Panc1 (cell line): ENCODE measurements around the gene DEAF1. TPM values are rescaled to one million over a fixed set of nuclear protein-coding genes. Genes with fewer than 3 reads are reported as not detected.
A peak's percentile ranks its signal among the peaks of the same experiment; 100 is the strongest.

Experiments
- ATAC-seq: fragments of 200-7000 bp; cut with Tn5 transposase; 2 replicates; pipeline ENCODE4 v1.9.1; 2020; ENCODE audit warnings: mild to moderate bottlenecking, moderate library complexity
- BruUV-seq: library from RNA; stranded (reverse); fragments of 400-500 nt; replicated peaks from 2 replicates; lab custom pipeline; 2021; lab: Mats Ljungman, UMichigan
- CTCF ChIA-PET: fragments of 300-600 bp; sonication (Branson Sonifier 250); formaldehyde crosslinking; loops from one replicate; lab custom pipeline; 2022; ENCODE audit warnings: antibody characterized with exemption; lab: Charles Lee
- POLR2A ChIA-PET: fragments of 300-600 bp; sonication (Branson Sonifier 250); formaldehyde crosslinking; loops from one replicate; lab custom pipeline; 2022; ENCODE audit warnings: antibody characterized with exemption; lab: Charles Lee
- DNase-seq: peaks from one replicate; pipeline ENCODE4 v3.0.0-alpha.2; 2010; ENCODE audit warnings: low read depth, low spot score
- H3K27ac ChIP-seq: 2 replicates; pipeline ENCODE4 v1.5.1; 2011; ENCODE audit warnings: mild to moderate bottlenecking, low read length, inconsistent platforms
- H3K27me3 ChIP-seq: fragments of 200-500 bp; sonication (Bioruptor generic); 2 replicates; pipeline ENCODE4 v1.6.0; 2014; ENCODE audit warnings: low read length, inconsistent platforms; ENCODE audit not compliant: control insufficient read depth, insufficient read depth
- H3K36me3 ChIP-seq: fragments of 200-500 bp; sonication (Bioruptor generic); 2 replicates; pipeline ENCODE4 v1.5.1; 2014; ENCODE audit warnings: inconsistent platforms, mild to moderate bottlenecking, low read length, moderate library complexity; ENCODE audit not compliant: control insufficient read depth, insufficient read depth
- H3K4me1 ChIP-seq: 2 replicates; pipeline ENCODE4 v1.5.1; 2011; ENCODE audit warnings: inconsistent platforms, mild to moderate bottlenecking, low read length, moderate library complexity; ENCODE audit not compliant: control insufficient read depth, insufficient read depth
- H3K4me3 ChIP-seq, 2 experiments: 2 replicates each; pipeline ENCODE4 v1.5.1; 2011 to 2012; ENCODE audit warnings: low read depth in 2 of 2, low read length in 2 of 2, mild to moderate bottlenecking in 2 of 2, inconsistent platforms in 1 of 2, moderate library complexity in 1 of 2
- H3K9me3 ChIP-seq: fragments of 200-500 bp; sonication (Bioruptor generic); 2 replicates; pipeline ENCODE4 v1.5.1; 2014; ENCODE audit warnings: low read depth, mild to moderate bottlenecking, inconsistent platforms, low read length, moderate library complexity; ENCODE audit not compliant: control insufficient read depth, insufficient read depth
- POLR2AphosphoS5 ChIP-seq: IDR thresholded peaks from 2 replicates; pipeline ENCODE4 v1.6.1; 2012; ENCODE audit warnings: mild to moderate bottlenecking, low read depth, low read length, moderate library complexity
- SIN3A ChIP-seq: IDR thresholded peaks from 2 replicates; pipeline ENCODE4 v1.6.1; 2012; ENCODE audit warnings: low read depth, mild to moderate bottlenecking, low read length, moderate library complexity, borderline replicate concordance; ENCODE audit not compliant: insufficient read depth
- TCF7L2 ChIP-seq: IDR thresholded peaks from 2 replicates; pipeline ENCODE4 v1.6.1; 2011; ENCODE audit warnings: mild to moderate bottlenecking, low read depth, low read length, inconsistent platforms
- in situ Hi-C: cut with HindIII; loops from 2 replicates; pipeline ENCODE4 v1.10.0; 2016; ENCODE audit warnings: low sequenced_read_pairs, low pct_unique_long_range_greater_than_20kb
- intact Hi-C: fragments of 100-400 bp; cut with micrococcal nuclease; formaldehyde crosslinking; loops from one replicate; pipeline ENCODE4 v1.10.0; 2022; ENCODE audit not compliant: unreplicated experiment
- total RNA-seq: library from RNA; stranded (reverse); gene quantifications from one replicate; pipeline ENCODE4 v1.2.1, GENCODE V29; 2021; ENCODE audit not compliant: unreplicated experiment
- TF ChIP-seq, protein P1 (sequence below), 2 experiments: IDR thresholded peaks; 2 replicates each; pipeline ENCODE4 v1.6.1; 2011 to 2012; ENCODE audit warnings: low read depth in 2 of 2, control low read depth in 1 of 2, low read length in 1 of 2, mild to moderate bottlenecking in 1 of 2, moderate library complexity in 1 of 2; ENCODE audit not compliant: insufficient read depth in 1 of 2
- TF ChIP-seq, protein P2 (sequence below): fragments of 450-650 bp; IDR thresholded peaks from 2 replicates; pipeline ENCODE4 v1.5.1; 2017; ENCODE audit warnings: mild to moderate bottlenecking

Gene DEAF1
- total RNA-seq, 1 experiment from 2014 or later: 105 TPM

DNA sequence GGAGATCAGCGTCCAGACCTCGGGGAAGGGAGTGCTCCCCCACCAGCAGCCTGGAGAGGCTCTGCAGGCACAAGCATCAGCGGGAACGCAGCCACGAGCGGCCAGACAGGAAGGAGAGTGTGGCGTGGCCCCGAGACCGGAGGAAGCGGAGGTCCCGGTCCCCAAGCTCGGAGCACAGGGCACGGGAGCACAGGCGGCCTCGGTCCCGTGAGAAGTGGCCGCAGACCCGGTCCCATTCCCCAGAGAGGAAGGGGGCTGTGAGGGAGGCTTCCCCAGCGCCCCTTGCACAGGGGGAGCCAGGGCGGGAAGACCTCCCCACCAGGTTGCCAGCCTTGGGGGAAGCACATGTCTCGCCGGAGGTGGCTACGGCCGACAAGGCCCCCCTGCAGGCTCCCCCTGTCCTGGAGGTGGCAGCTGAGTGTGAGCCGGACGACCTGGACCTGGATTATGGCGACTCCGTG lies 86.2 kb downstream of the DEAF1 start:
- CTCF ChIA-PET: no interaction called here
- ATAC-seq (no peak), DNase-seq (no peak)
- intact Hi-C loops: no loop called here
- TSS peak; percentile 46 for BruUV-seq
- Histone ChIP-seq H3K36me3 (peaks cover 38% of the 10 kb centered on the region), H3K4me3 (no peak overlapping the region), H3K27ac (no peak overlapping the region), H3K27me3 (no peaks in the 10 kb centered on the region), H3K9me3 (no peaks in the 10 kb centered on the region), H3K4me1 (peaks cover 21% of the 10 kb centered on the region)
- in situ Hi-C loops: no loop called here
- POLR2A ChIA-PET: interaction anchor here (1.2 kb wide), 1 partner anchor 24 kb away, joined by 5 read pairs; no protein-coding TSS in a partner anchor
- TF ChIP-seq SIN3A (no peak), POLR2AphosphoS5 (no peak), TCF7L2 (no peak)
- TF ChIP-seq, protein P1, sequence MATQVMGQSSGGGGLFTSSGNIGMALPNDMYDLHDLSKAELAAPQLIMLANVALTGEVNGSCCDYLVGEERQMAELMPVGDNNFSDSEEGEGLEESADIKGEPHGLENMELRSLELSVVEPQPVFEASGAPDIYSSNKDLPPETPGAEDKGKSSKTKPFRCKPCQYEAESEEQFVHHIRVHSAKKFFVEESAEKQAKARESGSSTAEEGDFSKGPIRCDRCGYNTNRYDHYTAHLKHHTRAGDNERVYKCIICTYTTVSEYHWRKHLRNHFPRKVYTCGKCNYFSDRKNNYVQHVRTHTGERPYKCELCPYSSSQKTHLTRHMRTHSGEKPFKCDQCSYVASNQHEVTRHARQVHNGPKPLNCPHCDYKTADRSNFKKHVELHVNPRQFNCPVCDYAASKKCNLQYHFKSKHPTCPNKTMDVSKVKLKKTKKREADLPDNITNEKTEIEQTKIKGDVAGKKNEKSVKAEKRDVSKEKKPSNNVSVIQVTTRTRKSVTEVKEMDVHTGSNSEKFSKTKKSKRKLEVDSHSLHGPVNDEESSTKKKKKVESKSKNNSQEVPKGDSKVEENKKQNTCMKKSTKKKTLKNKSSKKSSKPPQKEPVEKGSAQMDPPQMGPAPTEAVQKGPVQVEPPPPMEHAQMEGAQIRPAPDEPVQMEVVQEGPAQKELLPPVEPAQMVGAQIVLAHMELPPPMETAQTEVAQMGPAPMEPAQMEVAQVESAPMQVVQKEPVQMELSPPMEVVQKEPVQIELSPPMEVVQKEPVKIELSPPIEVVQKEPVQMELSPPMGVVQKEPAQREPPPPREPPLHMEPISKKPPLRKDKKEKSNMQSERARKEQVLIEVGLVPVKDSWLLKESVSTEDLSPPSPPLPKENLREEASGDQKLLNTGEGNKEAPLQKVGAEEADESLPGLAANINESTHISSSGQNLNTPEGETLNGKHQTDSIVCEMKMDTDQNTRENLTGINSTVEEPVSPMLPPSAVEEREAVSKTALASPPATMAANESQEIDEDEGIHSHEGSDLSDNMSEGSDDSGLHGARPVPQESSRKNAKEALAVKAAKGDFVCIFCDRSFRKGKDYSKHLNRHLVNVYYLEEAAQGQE (IDR thresholded peaks at IDR 0.05; ENCODE audit: insufficient read depth in 1 of 2, low read depth in 2 of 2, low read length in 1 of 2): no peak
- TF ChIP-seq, protein P2, sequence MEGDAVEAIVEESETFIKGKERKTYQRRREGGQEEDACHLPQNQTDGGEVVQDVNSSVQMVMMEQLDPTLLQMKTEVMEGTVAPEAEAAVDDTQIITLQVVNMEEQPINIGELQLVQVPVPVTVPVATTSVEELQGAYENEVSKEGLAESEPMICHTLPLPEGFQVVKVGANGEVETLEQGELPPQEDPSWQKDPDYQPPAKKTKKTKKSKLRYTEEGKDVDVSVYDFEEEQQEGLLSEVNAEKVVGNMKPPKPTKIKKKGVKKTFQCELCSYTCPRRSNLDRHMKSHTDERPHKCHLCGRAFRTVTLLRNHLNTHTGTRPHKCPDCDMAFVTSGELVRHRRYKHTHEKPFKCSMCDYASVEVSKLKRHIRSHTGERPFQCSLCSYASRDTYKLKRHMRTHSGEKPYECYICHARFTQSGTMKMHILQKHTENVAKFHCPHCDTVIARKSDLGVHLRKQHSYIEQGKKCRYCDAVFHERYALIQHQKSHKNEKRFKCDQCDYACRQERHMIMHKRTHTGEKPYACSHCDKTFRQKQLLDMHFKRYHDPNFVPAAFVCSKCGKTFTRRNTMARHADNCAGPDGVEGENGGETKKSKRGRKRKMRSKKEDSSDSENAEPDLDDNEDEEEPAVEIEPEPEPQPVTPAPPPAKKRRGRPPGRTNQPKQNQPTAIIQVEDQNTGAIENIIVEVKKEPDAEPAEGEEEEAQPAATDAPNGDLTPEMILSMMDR: no peak

DNA sequence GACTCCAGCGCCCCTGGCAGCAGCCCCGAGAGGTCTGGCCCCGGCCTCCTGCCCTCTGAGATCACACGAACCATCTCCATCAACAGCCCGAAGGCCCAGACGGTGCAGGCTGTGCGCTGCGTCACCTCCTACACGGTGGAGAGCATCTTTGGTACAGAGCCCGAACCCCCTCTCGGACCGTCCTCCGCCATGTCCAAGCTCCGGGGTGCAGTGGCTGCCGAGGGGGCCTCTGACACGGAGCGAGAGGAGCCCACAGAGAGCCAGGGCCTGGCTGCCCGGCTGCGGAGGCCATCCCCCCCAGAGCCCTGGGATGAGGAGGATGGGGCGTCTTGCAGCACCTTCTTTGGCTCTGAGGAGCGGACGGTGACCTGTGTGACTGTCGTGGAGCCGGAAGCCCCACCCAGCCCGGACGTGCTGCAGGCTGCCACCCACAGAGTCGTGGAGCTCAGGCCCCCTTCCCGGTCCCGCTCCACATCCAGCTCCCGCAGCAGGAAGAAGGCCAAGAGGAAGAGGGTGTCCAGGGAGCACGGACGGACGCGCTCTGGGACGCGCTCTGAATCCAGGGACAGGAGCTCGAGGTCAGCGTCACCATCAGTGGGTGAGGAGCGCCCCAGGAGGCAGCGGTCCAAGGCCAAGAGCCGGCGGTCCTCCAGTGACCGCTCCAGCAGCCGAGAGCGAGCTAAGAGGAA lies 86.9 kb downstream of the DEAF1 start:
- H3K27me3 ChIP-seq: no peaks in the 10 kb centered on the region
- H3K4me3 ChIP-seq: no peak overlapping the region
- TF ChIP-seq, protein P1 (IDR thresholded peaks at IDR 0.05; ENCODE audit: insufficient read depth in 1 of 2, low read depth in 2 of 2, low read length in 1 of 2): no peak
- no peak for TF ChIP-seq TCF7L2
- TF ChIP-seq POLR2AphosphoS5: no peak
- TF ChIP-seq, protein P2: no peak
- no peak for TF ChIP-seq SIN3A
- H3K9me3 ChIP-seq: no peaks in the 10 kb centered on the region
- no TSS peak for BruUV-seq
- peaks cover 38% of the 10 kb centered on the region for H3K36me3 ChIP-seq
- ATAC-seq (no peak), DNase-seq (no peak)
- H3K27ac ChIP-seq: no peak overlapping the region
- POLR2A ChIA-PET: interaction anchor here (1.2 kb wide), 1 partner anchor 23 kb away, joined by 5 read pairs; no protein-coding TSS in a partner anchor
- intact Hi-C loops (no loop called here), in situ Hi-C loops (no loop called here)
- peaks cover 16% of the 10 kb centered on the region for H3K4me1 ChIP-seq
- CTCF ChIA-PET: no interaction called here
